Adrenal gland (tissue), 12 donors: ENCODE results near the gene VSX1. TPM values are rescaled to one million over a fixed set of nuclear protein-coding genes. Genes with fewer than 3 reads are reported as not detected.

Source experiments
- DNase-seq, 7 donors: peaks; one replicate each; pipeline ENCODE4 v3.0.0-alpha.2; 2019 to 2020
- H3K27ac ChIP-seq, 5 donors: fragments of 200-600 bp; sonication (generic) in 4 of 5; 1 replicate in 3 of 5; 2 replicates in 2 of 5; pipeline versions ENCODE4 v1.5.1 to v1.8.0; 2016 to 2020; ENCODE audit warnings: mild to moderate bottlenecking in 1 of 5
- H3K27me3 ChIP-seq: fragments of 200-600 bp; 2 replicates; pipeline ENCODE4 v1.8.0; 2021
- H3K36me3 ChIP-seq, 2 donors: fragments of 200-600 bp; replicated peaks in 1 of 2; 1 replicate in 1 of 2; 2 replicates in 1 of 2; pipeline versions ENCODE4 v1.5.1 to v1.8.0; 2018 to 2022
- H3K4me1 ChIP-seq, 2 donors: fragments of 200-600 bp; replicated peaks in 1 of 2; 1 replicate in 1 of 2; 2 replicates in 1 of 2; pipeline versions ENCODE4 v1.5.1 to v1.8.0; 2018 to 2021
- H3K4me3 ChIP-seq, 4 donors: fragments of 200-600 bp; sonication (generic) in 3 of 4; one replicate each; pipeline ENCODE4 v1.5.1; 2016 to 2018
- H3K9me3 ChIP-seq, 3 donors: fragments of 200-600 bp; sonication (generic) in 1 of 3; replicated peaks in 1 of 3; 1 replicate in 2 of 3; 2 replicates in 1 of 3; pipeline versions ENCODE4 v1.5.1 to v1.8.0; 2016 to 2021
- CTCF ChIP-seq, 6 experiments: fragments of 450-650 bp in 4 of 6; fragments of 200-600 bp in 2 of 6; sonication (generic) in 1 of 6; IDR thresholded peaks; 1 replicate in 5 of 6; 2 replicates in 1 of 6; pipeline versions ENCODE4 v1.5.1 to v1.8.0; 2016 to 2021; ENCODE audit warnings: antibody characterized with exemption in 6 of 6, mild to moderate bottlenecking in 2 of 6, moderate library complexity in 1 of 6
- POLR2A ChIP-seq, 2 donors: fragments of 450-650 bp; IDR thresholded peaks; one replicate each; pipeline ENCODE4 v1.6.1; 2017; ENCODE audit warnings: antibody characterized with exemption in 2 of 2, mild to moderate bottlenecking in 2 of 2, moderate library complexity in 1 of 2
- WGBS, 4 donors: extraction: QIAGEN DNeasy Blood & Tissue Kit in 2 of 4; methylation state at CpG; one replicate each; pipeline versions ENCODE4 v1.1.5 to v1.1.7; 2013 to 2017; 5-methylcytosine and 5-hydroxymethylcytosine counted together
- intact Hi-C, 2 donors: fragments of 100-400 bp; cut with DNase I; formaldehyde crosslinking; loops; one replicate each; pipeline versions ENCODE4 v1.14.1 to v1.15.0; 2022 to 2023
- polyA plus RNA-seq, 3 donors: library from polyadenylated mRNA; stranded (reverse); fragments of 200-250 nt in 2 of 3; fragments of 350-450 nt in 1 of 3; fragmentation: Illumina TruSeq in 1 of 3; extraction: RNeasy Lipid Tissue Mini Kit (QIAGEN cat#74804) in 1 of 3; gene quantifications; one replicate each; pipeline ENCODE4 v1.2.3, GENCODE V29; 2013 to 2014
- total RNA-seq, 9 donors: library from RNA; depleted of rRNA in 4 of 9; stranded (reverse); fragments of >200 nt in 4 of 9; fragments of 120-200 nt in 1 of 9; fragmentation: NEBNext Ultra II Directional in 1 of 9; extraction: Animal tissue kit (Norgen Biotek cat#: 25700) in 1 of 9; gene quantifications; one replicate each; pipeline versions ENCODE4 v1.1.0 to v1.2.4, GENCODE V29; 2013 to 2023
- donor health status: healthy with polysubstance abuse.
- donor health status: Bipolar disorder and iron deficiency.
- donor health status: DM: yes; HTN: yes; CAD: no.
- donor health status: DM: no; HTN: no; CAD: no.
- donor health status: DM: no; HTN: no; CAD: no.
- donor health status: DM: yes; HTN: yes; CAD: no.

The VSX1 gene
- total and polyA plus RNA-seq, 12 donors = 0.06 to 2.2 (median 0.52) TPM; not detected in 1

- Histone ChIP-seq H3K36me3 (no peaks in the 10 kb centered on the region), H3K9me3 (no peaks in the 10 kb centered on the region), H3K27ac (no peak overlapping the region), H3K4me3 (no peak overlapping the region), H3K27me3 (peaks cover 4% of the 10 kb centered on the region), H3K4me1 (no peaks in the 10 kb centered on the region)
- TF ChIP-seq POLR2A (IDR thresholded peaks at IDR 0.05) (no peak), CTCF (IDR thresholded peaks at IDR 0.05) (no peak)
- 55 to 79% (median 68%) methylated on average over 3 of the region's 3 CpGs for WGBS, 4 donors
- intact Hi-C loops = no loop called here
- DNase-seq = no peak
Measured at GRCh38 chr20:25120457-25120856, 38.5 kb upstream of the VSX1 start.

- 81 to 90% (median 81%) methylated on average over 7 of the region's 7 CpGs for WGBS, 4 donors
- no peak for DNase-seq
- no peak for TF ChIP-seq POLR2A (IDR thresholded peaks at IDR 0.05)
- TF ChIP-seq CTCF (IDR thresholded peaks at IDR 0.05) = no peak
- H3K27me3 ChIP-seq = peaks cover 15% of the 10 kb centered on the region
- intact Hi-C loops = no loop called here
- H3K27ac ChIP-seq = no peak overlapping the region
- no peaks in the 10 kb centered on the region for H3K9me3 ChIP-seq
- no peaks in the 10 kb centered on the region for H3K36me3 ChIP-seq
- H3K4me3 ChIP-seq = no peak overlapping the region
- H3K4me1 ChIP-seq = no peaks in the 10 kb centered on the region
Measured at GRCh38 chr20:25118529-25118928, 36.6 kb upstream of the VSX1 start.

- no peak for DNase-seq
- Histone ChIP-seq H3K36me3 (no peaks in the 10 kb centered on the region), H3K27me3 (peaks cover 15% of the 10 kb centered on the region), H3K9me3 (no peaks in the 10 kb centered on the region), H3K4me3 (no peak overlapping the region), H3K4me1 (no peaks in the 10 kb centered on the region), H3K27ac (no peak overlapping the region)
- no peak for TF ChIP-seq CTCF (IDR thresholded peaks at IDR 0.05)
- no peak for TF ChIP-seq POLR2A (IDR thresholded peaks at IDR 0.05)
- intact Hi-C loops = no loop called here
- WGBS, 4 donors = 37 to 44% (median 38%) methylated on average over 4 of the region's 4 CpGs
Measured at GRCh38 chr20:25117990-25118389, 36.0 kb upstream of the VSX1 start.

- no peak for DNase-seq
- 60 to 63% (median 61%) methylated on average over 14 of the region's 14 CpGs for WGBS, 4 donors
- H3K27me3 ChIP-seq = peaks cover 15% of the 10 kb centered on the region
- no peaks in the 10 kb centered on the region for H3K36me3 ChIP-seq
- no peak overlapping the region for H3K4me3 ChIP-seq
- no peaks in the 10 kb centered on the region for H3K9me3 ChIP-seq
- intact Hi-C loops = no loop called here
- no peak for TF ChIP-seq POLR2A (IDR thresholded peaks at IDR 0.05)
- TF ChIP-seq CTCF (IDR thresholded peaks at IDR 0.05) = no peak
- no peak overlapping the region for H3K27ac ChIP-seq
- H3K4me1 ChIP-seq = no peaks in the 10 kb centered on the region
Measured at GRCh38 chr20:25116739-25117458, 35.0 kb upstream of the VSX1 start.
